HG03442 (cell line): ENCODE data around the gene ALDOC.
"Not testable (repeated sequence)": the region's sequence is repeated elsewhere in the genome, so short reads cannot be mapped to it uniquely, and the experiment has no call there.

Experiments used
- ATAC-seq: cut with Tn5 transposase; IDR thresholded peaks from one replicate; pipeline ENCODE4 v1.9.1; 2021; ENCODE audit warnings: mild to moderate bottlenecking, moderate library complexity; ENCODE audit not compliant: unreplicated experiment

Gene ALDOC

DNA sequence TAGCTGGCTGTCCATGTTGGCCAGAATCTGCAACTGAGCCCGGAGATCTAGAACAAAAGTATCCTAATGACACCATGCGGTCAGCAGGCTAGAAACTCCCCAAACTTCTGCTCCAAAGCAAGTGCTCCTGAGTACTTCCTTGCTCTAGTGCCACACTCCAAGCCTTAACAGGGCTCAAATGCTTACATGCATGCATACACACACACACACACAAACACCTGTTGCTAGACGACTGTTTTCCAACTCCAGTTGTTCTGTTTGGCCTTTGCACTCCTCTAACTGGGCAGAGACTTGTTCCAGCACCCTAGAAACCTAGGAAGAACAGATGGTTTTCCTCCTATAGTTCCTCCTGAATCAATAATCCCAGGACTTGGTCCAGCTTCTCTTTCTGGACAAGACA, 7.7 kb upstream of the ALDOC start:
- ATAC-seq, result no peak

DNA sequence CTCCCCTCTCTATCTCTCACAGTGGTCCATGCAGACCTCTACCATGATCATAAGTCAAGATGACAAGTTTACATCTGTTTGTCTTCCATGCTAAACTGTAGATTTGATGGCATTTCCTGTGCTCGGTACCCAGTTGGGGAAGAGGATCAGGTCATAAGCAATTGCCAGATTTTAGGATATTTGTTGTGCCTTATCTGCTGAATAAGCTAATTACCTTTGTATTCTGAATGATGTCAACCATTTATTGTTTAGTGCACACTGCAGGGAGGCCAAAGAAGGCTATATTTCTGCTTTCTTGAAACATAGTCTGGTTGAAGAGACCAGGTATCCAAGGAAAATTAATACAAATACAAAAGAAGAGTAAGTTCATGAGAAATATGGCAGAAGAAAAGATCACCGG, 5.8 kb upstream of the ALDOC start:
- ATAC-seq, result no peak

DNA sequence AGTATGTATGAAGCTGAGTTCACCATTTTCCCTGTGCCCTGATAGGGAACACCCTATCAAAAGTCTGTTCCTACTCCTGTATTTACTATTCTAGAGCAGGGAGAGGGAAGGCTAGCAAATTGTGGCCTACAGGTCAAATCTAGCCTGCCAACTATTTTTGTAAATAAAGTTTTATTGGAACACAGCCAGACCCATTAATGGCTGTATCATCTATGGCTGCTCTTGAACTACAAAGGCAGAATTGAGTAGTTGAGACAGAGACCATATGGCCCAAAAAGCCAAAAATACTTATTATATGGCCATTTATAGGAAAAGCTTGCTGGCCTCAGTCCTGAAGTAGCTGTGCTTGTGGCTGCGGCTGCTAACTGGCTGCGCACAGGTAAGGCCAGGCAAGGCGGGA, 4.3 kb upstream of the ALDOC start:
- no peak for ATAC-seq

DNA sequence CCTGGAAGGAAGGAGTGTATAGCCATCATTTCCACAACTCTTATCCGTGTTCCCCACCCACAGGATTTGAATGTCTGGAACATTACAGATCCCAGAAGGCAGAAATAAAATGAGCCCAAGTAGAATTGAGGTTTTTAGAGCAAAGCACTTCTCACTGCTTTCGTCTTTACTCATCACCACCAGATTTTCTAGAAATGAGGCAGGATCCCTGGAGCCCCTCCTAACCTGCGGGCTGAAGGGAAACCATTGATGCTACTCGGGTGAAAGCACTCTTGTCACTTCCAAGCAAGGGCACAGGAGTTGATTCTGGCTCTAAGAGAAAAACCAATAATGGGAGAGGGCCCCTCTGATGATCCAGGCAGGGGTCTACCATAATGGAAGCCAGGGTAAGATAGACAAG, 2.8 kb upstream of the ALDOC start:
- no peak for ATAC-seq

DNA sequence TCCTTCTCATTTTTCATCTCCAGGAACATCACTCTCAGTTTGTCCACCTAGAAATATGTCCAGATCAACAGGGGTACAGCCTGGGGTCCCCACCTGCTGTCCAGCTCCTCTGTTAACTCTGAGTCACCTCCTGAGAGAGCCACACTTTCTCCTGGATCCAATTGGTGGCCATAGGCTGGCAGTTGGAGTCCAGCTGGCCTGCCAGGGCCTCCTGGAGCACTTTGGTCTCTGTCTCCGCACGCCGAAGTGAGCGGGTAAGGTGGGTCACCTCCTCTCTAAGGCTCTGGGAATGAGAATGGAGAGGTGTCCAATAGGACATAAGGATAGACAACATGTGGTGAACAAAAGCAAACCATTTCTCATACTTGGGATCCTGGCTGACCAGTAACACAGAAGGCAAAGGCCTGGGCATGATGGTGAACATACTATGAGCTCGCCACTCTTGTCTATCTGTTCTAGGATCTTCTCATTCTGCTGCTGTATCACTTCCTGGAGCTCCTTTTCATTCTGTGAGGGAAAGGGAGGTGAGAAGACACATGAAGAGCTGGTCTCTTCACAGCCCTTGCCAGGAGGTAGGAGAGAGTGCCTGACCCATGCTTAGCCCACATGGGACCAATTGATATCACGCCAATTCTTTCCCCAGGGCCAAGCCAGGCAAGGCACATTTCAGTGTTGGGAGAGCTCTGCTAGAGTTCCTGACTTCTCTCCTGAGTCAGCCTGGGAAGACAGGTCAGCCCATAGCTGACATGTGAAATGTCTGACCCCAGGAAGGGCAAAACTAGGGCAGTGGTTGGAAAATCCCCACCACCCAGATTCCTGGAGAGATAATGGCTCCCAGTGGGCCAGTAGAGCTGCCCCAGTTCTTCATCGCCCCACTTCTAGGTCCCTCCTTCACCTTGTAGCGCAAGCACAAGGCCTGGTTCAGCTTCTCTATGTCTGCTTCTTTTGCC, 1.8 kb upstream of the ALDOC start:
- no peak for ATAC-seq

DNA sequence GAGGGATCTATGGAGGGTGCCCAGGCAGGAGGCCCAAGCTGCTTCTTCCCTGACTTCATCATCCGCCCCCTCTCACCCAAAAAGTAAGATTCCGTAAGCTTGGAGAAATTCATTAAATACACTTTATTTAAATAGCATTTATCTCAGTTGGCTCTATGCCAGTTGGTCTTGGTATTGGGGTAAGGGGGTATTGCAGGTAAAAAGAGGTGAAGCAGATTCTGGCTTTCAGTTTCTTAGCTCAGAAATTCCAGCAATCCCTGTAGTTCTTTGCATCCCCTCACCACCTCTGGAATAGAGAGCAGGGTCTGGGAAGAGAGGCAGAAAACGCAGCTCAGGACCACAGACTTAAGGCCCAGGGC, 750 bp upstream of the ALDOC start:
- ATAC-seq, result no peak

DNA sequence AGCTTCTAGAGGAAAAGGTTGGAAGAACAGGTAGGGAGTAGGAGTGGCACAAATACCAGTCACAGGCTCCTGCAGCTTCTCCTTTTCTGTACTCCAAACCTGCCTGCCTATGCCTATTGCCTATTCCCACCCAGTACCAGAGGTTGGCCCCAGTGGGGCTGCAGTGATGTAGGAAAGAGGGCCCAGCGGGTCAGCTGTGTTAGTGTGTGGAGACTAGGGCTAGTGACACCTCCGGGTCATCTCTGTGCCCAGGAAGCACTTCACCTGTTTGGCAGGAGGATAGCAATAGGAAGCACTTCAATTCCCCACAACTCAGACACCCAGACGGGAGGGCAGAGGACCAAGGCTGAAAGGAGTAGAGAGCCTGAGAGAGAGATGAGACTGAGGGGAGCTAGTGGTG, 679 bp downstream of the ALDOC start:
- not testable (repeated sequence) for ATAC-seq

DNA sequence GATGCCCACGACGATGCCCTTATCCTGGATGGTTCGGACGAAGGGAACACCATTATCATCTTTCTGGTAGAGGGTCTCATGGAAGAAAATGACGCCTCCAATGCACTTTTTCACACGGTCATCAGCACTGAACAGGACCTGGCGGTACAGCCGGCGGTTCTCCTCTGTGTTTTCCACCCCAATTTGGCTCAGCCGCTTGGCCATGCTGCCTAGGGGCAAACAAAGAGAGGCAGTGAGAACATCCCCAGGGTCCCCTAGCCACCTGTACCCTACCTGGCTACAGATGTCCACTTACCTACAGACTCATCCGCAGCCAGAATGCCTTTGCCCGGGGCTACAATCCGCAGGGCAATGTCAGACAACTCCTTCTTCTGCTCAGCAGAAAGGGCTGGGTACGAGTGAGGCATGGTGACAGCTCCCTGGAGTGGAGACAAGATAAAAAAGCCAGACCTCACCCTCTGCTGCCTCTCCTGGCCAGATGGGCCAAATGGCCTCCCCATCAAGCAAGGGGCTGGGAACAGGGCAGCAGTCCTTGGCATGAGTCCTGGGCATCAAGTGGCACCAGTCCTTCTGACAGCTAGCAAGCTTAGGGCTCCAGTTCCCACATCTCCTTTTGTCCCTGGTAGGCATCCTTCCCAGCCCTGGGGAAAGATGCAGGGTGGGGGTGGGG, 1.4 kb downstream of the ALDOC start:
- ATAC-seq, result no peak

DNA sequence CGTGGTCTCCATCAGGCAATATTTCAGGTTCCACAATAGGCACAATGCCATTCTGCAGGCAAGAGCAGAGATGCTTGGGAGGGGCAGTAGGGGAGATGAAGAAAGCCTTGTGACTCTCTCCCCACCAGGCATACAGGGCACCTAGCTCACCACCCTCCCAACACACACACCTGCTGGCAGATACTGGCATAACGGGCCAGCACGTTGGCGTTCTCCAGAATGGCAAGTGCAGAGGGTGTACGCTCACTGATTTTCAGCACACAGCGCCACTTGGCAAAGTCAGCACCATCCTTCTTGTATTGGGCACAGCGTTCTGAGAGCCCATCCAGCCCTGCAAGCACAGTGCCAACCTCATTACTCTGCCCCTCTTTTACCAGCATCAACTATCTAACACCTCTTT, 2.2 kb downstream of the ALDOC start:
- no peak for ATAC-seq

DNA sequence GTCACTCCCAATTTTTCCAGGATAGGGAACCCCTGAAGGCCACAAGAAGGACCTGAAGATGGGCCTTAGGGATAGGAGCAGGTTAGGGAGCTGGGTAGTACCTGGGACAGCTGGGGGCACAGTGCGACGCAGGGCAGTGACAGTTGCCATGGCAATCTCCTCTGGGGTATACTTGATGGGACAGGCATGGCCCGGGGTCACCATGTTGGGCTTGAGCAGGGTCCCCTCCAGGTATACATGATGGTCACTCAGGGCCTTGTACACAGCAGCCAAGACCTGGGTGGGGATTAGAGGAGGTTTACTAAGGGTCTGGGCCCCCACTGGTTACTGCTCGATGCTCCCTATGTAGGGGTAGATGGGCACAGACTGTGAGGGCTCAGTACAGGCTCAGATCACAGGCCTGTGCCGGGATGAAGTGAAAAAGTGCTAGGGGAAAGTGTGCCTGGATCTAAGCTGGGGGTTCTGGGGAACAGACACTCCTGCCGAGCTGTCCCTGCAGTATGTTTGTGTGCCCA, 2.7 kb downstream of the ALDOC start:
- no peak for ATAC-seq

DNA sequence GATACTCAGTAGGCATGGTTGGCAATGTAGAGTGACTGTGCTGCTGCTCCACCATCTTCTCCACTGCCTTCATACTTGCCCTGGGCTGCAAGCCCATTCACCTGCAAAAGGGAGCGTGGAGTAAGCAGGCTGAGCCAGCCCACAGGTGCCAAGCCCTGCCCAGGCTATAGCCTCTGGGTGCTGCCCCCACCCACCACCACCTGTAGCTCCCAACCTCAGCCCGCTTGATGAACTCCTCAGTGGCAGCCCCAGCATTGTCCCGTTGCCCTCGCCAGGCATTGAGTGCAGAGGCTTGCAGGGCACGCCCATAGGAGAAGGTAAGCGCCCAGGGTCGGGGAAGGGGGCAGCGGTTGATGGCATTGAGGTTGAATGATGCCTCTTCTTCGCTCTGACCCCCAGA, 3.2 kb downstream of the ALDOC start:
- ATAC-seq, result no peak

DNA sequence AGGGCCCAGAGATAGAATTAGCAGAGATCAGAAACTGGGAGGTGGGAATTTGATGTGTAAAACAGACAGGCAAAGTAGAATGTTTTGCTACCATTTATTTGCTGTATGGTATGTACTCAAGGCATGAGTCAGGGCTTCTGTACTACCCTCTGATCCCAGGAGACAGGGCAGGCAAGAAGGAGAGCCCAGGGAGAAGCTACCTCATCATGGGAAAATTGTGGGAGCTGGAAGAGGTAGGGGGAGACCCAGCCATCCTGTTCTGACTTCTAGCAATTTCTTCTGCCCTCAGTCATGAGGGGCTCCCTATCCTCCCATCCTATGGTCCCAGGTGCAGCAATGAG, 3.7 kb downstream of the ALDOC start:
- no peak for ATAC-seq

DNA sequence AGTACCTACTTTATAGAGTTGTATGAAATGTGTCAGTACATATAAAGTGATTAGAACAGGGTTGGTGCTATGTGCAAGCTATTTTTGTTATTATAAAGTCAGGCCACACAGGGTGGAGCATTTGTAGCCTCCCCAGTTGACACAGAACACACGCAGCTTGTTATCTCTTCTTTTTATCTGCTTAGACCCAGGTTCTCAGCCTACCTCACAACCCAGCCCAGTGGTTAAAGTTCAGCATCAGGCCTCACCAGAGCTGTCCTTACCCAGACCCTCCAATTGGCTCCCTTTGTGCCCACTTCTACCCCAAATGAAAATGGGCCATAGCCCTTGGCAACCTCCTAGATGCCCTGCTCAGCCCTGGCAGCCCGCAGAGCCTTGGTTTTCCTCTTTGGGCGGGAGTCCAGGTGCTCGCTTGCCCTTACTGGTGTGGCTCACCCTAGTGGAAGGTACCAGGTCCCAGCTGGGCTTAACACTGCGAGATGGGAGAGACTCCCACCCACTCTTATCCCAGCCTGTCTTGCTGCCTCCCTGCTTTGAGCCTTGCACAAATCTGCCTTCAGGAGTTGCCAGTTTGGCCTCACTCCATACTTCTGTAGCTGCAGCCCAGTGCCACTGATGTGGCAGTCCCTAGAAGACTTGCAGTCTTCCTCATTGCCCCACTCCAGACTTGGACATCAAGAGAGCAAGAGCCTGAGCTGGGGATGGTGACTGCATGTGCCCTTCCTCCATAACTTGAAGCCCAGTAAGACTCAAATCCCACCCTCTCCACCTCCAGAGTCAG, 4.2 kb downstream of the ALDOC start:
- no peak for ATAC-seq

DNA sequence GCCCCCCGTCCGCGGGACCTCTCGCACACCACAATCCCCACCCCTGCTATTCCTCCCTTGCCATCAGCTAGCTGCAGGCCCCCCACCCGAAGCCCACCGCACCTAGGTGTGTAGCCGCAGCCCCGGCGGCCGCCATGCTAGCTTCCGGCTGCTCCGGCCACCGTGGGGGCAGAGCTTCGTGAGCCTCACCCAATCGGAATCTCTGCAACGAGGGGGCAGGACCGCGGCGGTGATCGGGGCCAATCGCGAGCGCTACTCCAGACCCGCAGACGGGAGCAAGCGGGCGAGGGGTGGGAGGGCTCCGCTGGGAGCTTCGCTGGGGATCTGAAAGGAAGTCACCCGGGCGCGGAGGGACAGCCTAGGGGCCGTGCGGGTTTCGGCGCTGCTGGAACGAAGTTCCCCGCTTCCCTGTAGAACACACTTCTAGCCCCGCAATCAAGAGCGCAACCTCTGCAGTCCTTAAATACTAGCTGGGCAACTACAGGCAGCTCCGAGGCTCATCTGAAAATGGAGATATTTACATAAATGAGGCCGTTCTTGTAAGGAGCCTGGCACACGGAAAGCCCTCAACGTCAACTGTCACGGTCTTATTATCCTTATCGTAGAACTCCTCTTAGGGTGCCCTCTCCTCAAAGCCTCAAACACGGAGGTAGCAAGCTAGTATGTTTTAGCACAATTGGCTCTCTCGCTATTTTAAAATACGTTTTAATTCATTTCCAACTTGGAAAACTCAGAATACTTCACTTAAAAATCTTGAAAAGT, 5.2 kb downstream of the ALDOC start, which contains the start of gene PIGS:
TSS of gene PIGS (minus strand) at position 164 of the 762 bp plus-strand sequence. CDS start at position 136, 28 bp downstream.
- ATAC-seq, result peak; percentile 82

DNA sequence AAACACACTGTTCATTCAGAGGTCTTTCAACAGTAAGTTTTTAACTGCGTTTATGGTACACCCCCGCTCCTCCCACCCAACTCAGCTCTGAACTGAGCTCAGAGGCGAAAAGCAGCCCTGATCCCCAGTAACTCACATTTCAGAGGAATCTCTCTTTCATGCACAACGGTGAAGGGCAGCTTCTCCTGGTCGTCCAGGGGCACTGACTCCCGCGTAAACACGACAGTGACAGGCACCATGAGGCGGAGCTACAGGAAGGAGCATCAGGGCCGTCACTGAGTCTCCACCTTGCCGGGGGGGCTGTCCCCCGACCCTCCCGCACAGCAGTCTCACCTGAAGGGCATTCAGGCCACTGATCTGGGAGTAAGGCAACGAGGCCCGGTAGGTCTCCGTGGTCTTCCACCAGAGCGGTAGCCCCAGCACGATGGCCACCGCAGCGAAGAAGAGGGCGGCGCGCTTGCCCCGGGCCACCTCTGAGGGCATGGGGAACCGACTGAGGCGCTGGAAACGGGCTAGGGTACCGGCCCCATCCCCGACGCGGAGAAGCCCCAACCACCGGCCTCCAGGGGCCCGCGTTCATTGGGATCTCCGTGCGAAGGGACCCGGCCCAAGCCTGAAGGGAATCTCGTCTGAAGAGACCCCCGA, 5.9 kb downstream of the ALDOC start:
- ATAC-seq, result peak; percentile 29

DNA sequence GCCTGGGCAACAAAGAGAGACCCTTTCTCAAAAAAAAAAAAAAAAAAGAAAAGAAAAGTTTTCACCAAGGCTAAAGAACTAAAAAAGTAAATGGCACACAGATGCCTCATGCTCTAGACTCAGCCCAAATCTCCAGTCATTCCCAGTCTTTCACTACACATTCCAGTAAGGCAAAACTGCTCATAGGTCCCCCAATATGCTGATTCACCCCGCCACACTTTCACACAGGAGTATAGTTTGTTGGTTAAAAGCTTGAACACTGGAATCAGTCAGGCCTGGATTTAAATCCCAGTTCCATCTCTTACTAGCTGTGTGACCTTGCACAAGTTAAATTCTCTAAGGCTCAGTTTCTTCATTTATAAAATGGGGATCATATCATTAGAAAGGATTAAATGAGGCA, 7.2 kb downstream of the ALDOC start:
- ATAC-seq, result no peak

DNA sequence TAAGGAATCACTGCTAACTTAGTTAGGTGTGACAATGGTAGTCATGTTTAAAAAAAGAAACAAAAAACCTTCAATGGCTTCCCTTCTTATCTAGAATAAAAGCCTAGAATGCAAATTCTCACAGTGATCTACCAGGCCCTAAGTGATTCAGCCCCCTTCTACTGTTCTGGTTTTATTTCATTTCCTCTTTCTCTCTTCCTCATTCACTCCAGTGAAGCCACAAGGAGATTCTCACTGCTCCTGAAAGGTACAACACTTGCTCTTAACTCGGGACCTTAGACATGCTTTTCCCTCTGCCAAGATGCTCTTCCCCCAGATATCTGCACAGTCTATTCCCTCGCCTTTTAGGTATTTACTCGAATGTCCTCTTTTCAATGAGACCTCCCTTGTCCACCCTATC, 9.1 kb downstream of the ALDOC start:
- ATAC-seq, result no peak

DNA sequence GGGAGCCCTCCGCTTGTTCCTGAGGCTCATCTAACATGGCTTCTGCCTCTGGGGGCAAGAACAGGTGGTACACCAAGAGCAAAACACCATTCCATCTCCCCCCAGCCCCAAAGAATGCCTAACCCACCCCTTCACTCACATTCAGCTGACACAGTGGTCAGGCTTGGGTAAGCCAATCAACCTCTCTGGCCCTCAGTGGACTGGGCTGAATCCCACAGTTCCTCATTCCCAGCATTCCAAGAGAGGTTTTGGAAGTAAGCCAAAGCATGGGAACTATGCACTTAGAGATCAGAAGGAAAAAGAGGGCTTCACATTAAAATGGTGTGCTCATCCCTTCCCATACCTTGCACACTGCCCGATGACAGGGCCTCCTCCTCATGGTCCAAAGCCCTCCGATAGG, 13.2 kb downstream of the ALDOC start:
- no peak for ATAC-seq

DNA sequence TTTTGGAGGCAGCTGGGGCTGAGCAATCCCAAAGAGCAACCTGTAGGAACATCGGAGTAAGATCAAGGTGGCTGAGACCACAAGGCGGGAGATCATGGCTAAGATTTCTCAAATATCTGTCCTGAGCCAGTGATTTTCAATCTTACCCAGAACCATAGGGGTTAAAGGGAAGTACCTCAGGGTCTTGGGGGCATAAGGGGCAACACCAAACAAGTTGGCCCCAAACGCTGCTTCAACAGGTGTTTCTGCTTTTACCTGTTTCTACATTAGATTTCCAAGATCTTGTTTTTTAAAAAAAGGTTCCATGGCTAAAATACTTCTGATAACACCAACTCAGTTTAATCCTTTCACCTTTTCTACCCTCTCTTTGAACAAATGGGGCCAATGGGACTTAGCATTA, 21.7 kb downstream of the ALDOC start:
- no peak for ATAC-seq

DNA sequence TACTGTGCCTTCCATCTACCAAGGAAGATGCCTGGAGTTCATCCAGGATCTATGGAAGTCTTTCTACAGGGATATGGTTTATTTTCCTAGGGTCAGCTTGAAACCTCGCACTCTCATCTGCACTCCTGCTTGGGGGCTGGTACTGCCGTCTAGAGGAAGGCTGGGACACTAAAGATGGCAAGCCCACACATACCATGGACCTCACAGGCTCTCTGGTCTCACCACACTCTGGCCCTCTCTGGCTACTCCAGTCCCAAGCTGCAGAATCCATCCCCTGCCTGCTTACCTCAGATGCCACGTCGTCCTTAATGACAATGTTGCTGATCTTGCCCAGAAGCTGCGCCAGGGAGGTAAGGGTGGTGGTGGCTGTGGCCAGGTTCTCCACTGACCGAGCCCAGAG, 22.1 kb downstream of the ALDOC start:
- no peak for ATAC-seq
